ENCODE measurements around the gene ASCC2. TPM values are rescaled to one million over a fixed set of nuclear protein-coding genes. Genes with fewer than 3 reads are reported as not detected.
A peak's percentile ranks its signal among the peaks of the same experiment; 100 is the strongest.

The ASCC2 gene
- total and polyA plus RNA-seq, 10 donors: 34.1 to 89.0 (median 62.9) TPM

DNA sequence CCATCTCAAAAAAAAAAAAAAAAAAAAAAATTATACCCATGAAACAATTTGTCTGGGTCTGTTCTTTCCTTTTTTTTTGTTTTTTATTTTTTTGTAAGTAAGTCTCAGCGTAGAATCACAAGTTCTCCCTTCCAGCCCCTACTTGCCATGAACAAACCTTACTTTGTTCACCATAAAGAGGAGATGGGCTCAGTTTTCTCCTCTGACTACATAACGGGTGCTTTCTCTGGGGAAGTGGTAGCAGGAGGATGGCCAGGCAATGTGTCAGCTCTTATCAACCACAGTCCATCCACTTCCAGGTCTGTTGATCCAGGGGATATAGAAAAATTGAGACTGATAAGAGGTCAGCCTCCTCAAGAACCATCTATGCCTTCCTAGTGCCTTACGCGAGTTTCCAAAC lies 11.0 kb downstream of the ASCC2 start:
- H3K27me3 ChIP-seq (replicated peaks in 1 of 7): no peaks in the 10 kb centered on the region
- H3K9me3 ChIP-seq: no peaks in the 10 kb centered on the region
- TF ChIP-seq POLR2AphosphoS5 (IDR thresholded peaks at IDR 0.05) (no peak), POLR2A (IDR thresholded peaks at IDR 0.05) (no peak)
- TF ChIP-seq, protein P1, sequence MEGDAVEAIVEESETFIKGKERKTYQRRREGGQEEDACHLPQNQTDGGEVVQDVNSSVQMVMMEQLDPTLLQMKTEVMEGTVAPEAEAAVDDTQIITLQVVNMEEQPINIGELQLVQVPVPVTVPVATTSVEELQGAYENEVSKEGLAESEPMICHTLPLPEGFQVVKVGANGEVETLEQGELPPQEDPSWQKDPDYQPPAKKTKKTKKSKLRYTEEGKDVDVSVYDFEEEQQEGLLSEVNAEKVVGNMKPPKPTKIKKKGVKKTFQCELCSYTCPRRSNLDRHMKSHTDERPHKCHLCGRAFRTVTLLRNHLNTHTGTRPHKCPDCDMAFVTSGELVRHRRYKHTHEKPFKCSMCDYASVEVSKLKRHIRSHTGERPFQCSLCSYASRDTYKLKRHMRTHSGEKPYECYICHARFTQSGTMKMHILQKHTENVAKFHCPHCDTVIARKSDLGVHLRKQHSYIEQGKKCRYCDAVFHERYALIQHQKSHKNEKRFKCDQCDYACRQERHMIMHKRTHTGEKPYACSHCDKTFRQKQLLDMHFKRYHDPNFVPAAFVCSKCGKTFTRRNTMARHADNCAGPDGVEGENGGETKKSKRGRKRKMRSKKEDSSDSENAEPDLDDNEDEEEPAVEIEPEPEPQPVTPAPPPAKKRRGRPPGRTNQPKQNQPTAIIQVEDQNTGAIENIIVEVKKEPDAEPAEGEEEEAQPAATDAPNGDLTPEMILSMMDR (IDR thresholded peaks at IDR 0.05 in 8 of 11, conservative IDR thresholded peaks at IDR 0.05 in 3 of 11): no peak
- H3K4me3 ChIP-seq: no peak overlapping the region
- intact Hi-C loops (cut with DNase I; ENCODE audit: low total_unique reads): no loop called here
- H3K36me3 ChIP-seq: peaks cover 0 to 96% (median 70%) of the 10 kb centered on the region in 6 donors
- H3K27ac ChIP-seq: no peak overlapping the region
- no peak for DNase-seq
- peaks cover 0 to 37% (median 12%) of the 10 kb centered on the region in 6 donors for H3K4me1 ChIP-seq
- 85 to 97% (median 93%) methylated on average over 4 of the region's 4 CpGs for WGBS, 5 donors

DNA sequence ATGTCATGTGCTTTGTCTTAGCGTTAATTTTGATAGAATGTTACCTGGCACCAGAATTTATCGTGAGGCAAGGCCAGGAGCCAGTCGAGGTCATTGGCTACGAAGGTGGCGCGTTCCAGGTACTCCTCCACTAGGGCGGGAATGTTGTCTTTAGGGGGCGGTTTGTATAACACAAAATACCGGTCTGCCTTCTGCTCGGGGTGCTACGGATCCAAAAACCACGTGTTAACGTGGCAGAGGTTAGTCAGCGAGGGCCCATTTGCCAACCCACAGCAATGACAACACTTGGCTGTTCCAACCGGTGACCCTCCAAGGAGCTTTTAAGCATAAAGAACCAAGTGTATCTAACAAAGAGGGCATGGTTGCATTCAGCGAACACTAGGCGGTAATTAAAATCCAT lies 12.5 kb downstream of the ASCC2 start:
- peaks cover 0 to 36% (median 8%) of the 10 kb centered on the region in 6 donors for H3K4me1 ChIP-seq
- no peak overlapping the region for H3K27ac ChIP-seq
- intact Hi-C loops (cut with DNase I; ENCODE audit: low total_unique reads): no loop called here
- H3K4me3 ChIP-seq: no peak overlapping the region
- no peaks in the 10 kb centered on the region for H3K27me3 ChIP-seq (replicated peaks in 1 of 7)
- H3K36me3 ChIP-seq: peaks cover 0 to 96% (median 73%) of the 10 kb centered on the region in 6 donors
- TF ChIP-seq POLR2AphosphoS5 (IDR thresholded peaks at IDR 0.05) (no peak), POLR2A (IDR thresholded peaks at IDR 0.05) (no peak)
- TF ChIP-seq, protein P1 (IDR thresholded peaks at IDR 0.05 in 8 of 11, conservative IDR thresholded peaks at IDR 0.05 in 3 of 11): no peak
- no peak for DNase-seq
- no peaks in the 10 kb centered on the region for H3K9me3 ChIP-seq
- WGBS, 5 donors: 90 to 96% (median 92%) methylated on average over 17 of the region's 17 CpGs

DNA sequence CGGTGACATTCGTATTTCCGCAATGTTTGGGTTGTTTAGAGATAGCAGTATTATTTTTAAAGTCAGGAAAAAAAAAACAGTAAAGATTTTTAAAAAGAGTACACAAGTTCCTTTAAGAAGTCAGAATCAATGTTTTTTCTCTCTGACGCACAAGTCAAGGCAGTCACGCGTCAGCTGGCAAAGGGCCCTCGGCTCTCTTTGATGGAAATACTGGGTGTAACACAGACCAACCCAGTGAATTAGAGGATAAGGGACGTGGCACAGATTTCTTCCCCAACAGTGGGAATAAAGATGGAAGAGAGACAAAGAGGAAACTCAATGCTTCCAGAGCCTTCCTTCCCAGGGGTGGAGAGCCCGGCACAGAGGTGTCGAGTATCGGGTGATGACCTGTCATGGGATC lies 13.4 kb downstream of the ASCC2 start:
- DNase-seq: no peak
- 94 to 98% (median 97%) methylated on average over 11 of the region's 11 CpGs for WGBS, 5 donors
- no peak for TF ChIP-seq POLR2A (IDR thresholded peaks at IDR 0.05)
- TF ChIP-seq, protein P1 (IDR thresholded peaks at IDR 0.05 in 8 of 11, conservative IDR thresholded peaks at IDR 0.05 in 3 of 11): no peak
- no peak for TF ChIP-seq POLR2AphosphoS5 (IDR thresholded peaks at IDR 0.05)
- Histone ChIP-seq H3K27me3 (replicated peaks in 1 of 7) (no peaks in the 10 kb centered on the region), H3K4me3 (no peak overlapping the region), H3K4me1 (peaks cover 0 to 34% (median 8%) of the 10 kb centered on the region in 6 donors), H3K27ac (no peak overlapping the region), H3K9me3 (no peaks in the 10 kb centered on the region), H3K36me3 (peaks cover 0 to 96% (median 74%) of the 10 kb centered on the region in 6 donors)
- intact Hi-C loops (cut with DNase I; ENCODE audit: low total_unique reads): no loop called here

DNA sequence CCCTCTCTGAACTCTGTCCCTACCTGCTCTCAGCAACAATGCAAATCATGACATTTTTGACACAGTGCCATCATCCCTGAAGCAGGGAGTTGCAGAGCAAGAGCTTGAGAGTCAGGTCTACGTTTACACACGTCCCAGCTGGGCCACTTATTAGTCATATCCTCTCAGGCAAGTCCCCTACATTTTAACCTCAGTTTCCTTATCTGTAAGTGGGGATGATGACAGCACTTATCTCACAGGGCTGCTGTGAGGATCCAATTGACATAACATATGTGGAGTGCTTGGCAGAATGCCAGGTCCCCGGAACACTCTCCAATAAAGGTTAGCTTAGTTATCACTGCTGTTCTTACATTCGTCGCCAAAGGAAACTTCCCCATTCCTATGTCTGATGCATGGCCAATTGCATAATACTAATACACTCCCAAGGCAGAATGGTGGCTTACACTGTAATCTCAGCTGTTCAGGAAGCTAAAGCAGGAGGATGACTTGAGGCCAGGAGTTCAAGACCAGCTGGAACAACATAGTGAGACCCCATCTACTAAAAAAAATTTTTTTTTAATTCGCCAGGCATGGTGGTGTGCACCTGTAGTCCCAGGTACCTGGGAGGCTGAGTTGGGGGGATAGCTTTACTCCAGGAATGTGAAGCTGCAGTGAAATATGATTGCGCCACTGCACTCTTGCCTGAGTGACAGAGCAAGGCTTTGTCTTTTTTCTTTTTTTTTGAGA lies 16.6 kb downstream of the ASCC2 start:
- H3K4me1 ChIP-seq: peaks cover 0 to 22% (median 8%) of the 10 kb centered on the region in 6 donors
- intact Hi-C loops (cut with DNase I; ENCODE audit: low total_unique reads): no loop called here
- TF ChIP-seq POLR2A (IDR thresholded peaks at IDR 0.05): no peak
- TF ChIP-seq, protein P1 (IDR thresholded peaks at IDR 0.05 in 8 of 11, conservative IDR thresholded peaks at IDR 0.05 in 3 of 11): no peak
- TF ChIP-seq POLR2AphosphoS5 (IDR thresholded peaks at IDR 0.05): peak in 1 of 3 donors; percentile 58
- 35 to 64% (median 45%) methylated on average over 7 of the region's 7 CpGs for WGBS, 5 donors
- H3K9me3 ChIP-seq: no peaks in the 10 kb centered on the region
- peak overlapping the region in 6 of 8 donors; percentile 39 to 86 (median 68) for H3K27ac ChIP-seq
- peaks cover 0 to 100% (median 88%) of the 10 kb centered on the region in 6 donors for H3K36me3 ChIP-seq
- DNase-seq: no peak
- peak overlapping the region in 1 of 8 donors; percentile 5 for H3K4me3 ChIP-seq
- H3K27me3 ChIP-seq (replicated peaks in 1 of 7): no peaks in the 10 kb centered on the region

Measured in spleen (tissue), 11 donors.